ENCODE results near the gene EID2B. TPM values are rescaled to one million over a fixed set of nuclear protein-coding genes. Genes with fewer than 3 reads are reported as not detected.

EID2B gene
- total RNA-seq, 1 experiment from 2014 or later: 2.3 TPM

DNA sequence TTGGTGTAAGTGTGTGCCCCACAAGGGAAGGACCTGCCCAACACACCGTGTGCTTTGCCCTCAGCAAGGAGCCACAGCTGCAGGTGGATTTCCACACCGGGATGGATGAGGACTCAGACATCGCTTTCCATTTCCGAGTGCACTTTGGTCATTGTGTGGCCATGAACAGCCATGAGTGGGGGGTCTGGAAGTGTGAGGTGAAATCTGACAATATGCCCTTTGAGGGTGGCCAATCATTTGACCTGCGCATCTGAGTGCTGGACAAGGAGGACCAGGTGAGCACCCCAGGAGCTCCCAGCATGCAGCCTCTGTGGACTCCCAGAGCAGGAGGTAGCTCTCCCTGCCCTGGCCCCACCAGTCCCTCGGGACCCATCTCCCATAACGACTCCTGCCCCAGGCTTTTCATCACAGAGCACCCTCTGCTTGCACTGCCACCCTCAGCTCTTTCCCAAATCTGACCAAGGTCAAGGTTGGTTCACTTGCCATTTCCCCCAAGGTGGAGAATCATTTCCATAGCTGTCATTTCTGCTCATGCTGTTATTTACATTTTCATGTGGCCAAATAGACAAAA is 20.5 kb upstream of the EID2B start:
- TF ChIP-seq, protein P1, sequence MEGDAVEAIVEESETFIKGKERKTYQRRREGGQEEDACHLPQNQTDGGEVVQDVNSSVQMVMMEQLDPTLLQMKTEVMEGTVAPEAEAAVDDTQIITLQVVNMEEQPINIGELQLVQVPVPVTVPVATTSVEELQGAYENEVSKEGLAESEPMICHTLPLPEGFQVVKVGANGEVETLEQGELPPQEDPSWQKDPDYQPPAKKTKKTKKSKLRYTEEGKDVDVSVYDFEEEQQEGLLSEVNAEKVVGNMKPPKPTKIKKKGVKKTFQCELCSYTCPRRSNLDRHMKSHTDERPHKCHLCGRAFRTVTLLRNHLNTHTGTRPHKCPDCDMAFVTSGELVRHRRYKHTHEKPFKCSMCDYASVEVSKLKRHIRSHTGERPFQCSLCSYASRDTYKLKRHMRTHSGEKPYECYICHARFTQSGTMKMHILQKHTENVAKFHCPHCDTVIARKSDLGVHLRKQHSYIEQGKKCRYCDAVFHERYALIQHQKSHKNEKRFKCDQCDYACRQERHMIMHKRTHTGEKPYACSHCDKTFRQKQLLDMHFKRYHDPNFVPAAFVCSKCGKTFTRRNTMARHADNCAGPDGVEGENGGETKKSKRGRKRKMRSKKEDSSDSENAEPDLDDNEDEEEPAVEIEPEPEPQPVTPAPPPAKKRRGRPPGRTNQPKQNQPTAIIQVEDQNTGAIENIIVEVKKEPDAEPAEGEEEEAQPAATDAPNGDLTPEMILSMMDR (conservative IDR thresholded peaks at IDR 0.05): no peak
- no peak for TF ChIP-seq EZH2 (IDR thresholded peaks at IDR 0.05; ENCODE audit: low read depth)
- no peak overlapping the region for H3K4me2 ChIP-seq
- no peaks in the 10 kb centered on the region for H3K9me2 ChIP-seq (ENCODE audit: insufficient read depth)
- H3K36me3 ChIP-seq (ENCODE audit: low read depth): no peaks in the 10 kb centered on the region
- DNase-seq: no peak
- H3K9me3 ChIP-seq (ENCODE audit: insufficient read depth, low read depth): no peaks in the 10 kb centered on the region
- H3K4me1 ChIP-seq (replicated peaks; ENCODE audit: insufficient read depth): peaks cover 8% of the 10 kb centered on the region; the same call in 1 of the 2 replicates
- H3K27ac ChIP-seq: no peak overlapping the region
- H3F3A ChIP-seq (ENCODE audit: insufficient read depth, low read depth): no peaks in the 10 kb centered on the region
- no peak overlapping the region for H3K4me3 ChIP-seq
- H4K20me1 ChIP-seq (ENCODE audit: insufficient read depth): no peaks in the 10 kb centered on the region
- no TSS peak for BruUV-seq (replicated peaks)
- ChIA-PET CTCF (no interaction called here), POLR2A (ENCODE audit: unreplicated experiment) (no interaction called here)
- intact Hi-C loops (cut with micrococcal nuclease; ENCODE audit: unreplicated experiment): loop anchor here (5.0 kb wide), 1 partner anchor 289 kb away; no protein-coding TSS in a partner anchor
- H3K79me2 ChIP-seq (ENCODE audit: low read depth): no peaks in the 10 kb centered on the region
- peaks cover 34% of the 10 kb centered on the region for H3K27me3 ChIP-seq (ENCODE audit: insufficient read depth, low read depth)
- no peak overlapping the region for H2AFZ ChIP-seq

DNA sequence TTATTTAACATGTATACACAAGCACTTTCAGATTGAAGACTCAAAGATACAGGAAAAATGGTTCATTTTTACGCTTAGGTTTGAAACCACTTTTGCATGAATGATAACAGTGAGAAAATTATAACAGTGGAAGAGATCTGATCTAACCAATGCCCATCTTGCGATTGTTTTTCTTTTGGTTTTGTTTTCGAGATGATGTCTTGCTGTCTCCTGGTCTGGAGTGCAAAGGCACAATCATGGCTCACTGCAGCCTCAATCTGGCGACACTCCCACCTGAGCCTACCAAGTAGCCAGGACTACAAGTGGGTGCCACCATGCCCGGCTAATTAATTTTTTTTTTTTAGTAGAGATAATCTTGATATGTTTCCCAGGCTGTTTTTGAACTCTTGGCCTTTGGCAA is 17.5 kb upstream of the EID2B start:
- POLR2A ChIA-PET (ENCODE audit: unreplicated experiment): no interaction called here
- BruUV-seq (replicated peaks): no TSS peak

GRCh38 chr19:39546599-39546998 is 13.9 kb upstream of the EID2B start:
- no peak overlapping the region for H3K4me2 ChIP-seq
- CTCF ChIA-PET: no interaction called here

More for the DNA sequence above, 17.5 kb upstream of the EID2B start:
- Histone ChIP-seq H3K27me3 (ENCODE audit: insufficient read depth, low read depth) (peaks cover 38% of the 10 kb centered on the region), H2AFZ (no peak overlapping the region), H3K36me3 (ENCODE audit: low read depth) (no peaks in the 10 kb centered on the region), H3K4me1 (replicated peaks; ENCODE audit: insufficient read depth) (no peaks in the 10 kb centered on the region), H3K4me2 (no peak overlapping the region), H3K27ac (no peak overlapping the region), H3F3A (ENCODE audit: insufficient read depth, low read depth) (no peaks in the 10 kb centered on the region), H3K9me2 (ENCODE audit: insufficient read depth) (no peaks in the 10 kb centered on the region), H3K4me3 (no peak overlapping the region), H3K9me3 (ENCODE audit: insufficient read depth, low read depth) (no peaks in the 10 kb centered on the region), H4K20me1 (ENCODE audit: insufficient read depth) (no peaks in the 10 kb centered on the region), H3K79me2 (ENCODE audit: low read depth) (no peaks in the 10 kb centered on the region)
- intact Hi-C loops (cut with micrococcal nuclease; ENCODE audit: unreplicated experiment): loop anchor here (5.0 kb wide), 1 partner anchor 292 kb away; no protein-coding TSS in a partner anchor
- TF ChIP-seq, protein P1 (conservative IDR thresholded peaks at IDR 0.05): no peak
- CTCF ChIA-PET: no interaction called here
- no peak for DNase-seq

More at GRCh38 chr19:39546599-39546998, 13.9 kb upstream of the EID2B start:
- no peaks in the 10 kb centered on the region for H3K9me3 ChIP-seq (ENCODE audit: insufficient read depth, low read depth)
- H3K36me3 ChIP-seq (ENCODE audit: low read depth): no peaks in the 10 kb centered on the region
- DNase-seq: no peak
- BruUV-seq (replicated peaks): no TSS peak
- TF ChIP-seq, protein P1 (conservative IDR thresholded peaks at IDR 0.05): no peak
- H3F3A ChIP-seq (ENCODE audit: insufficient read depth, low read depth): no peaks in the 10 kb centered on the region
- H3K27me3 ChIP-seq (ENCODE audit: insufficient read depth, low read depth): peaks cover 12% of the 10 kb centered on the region; the same call in 1 of the 2 replicates
- H3K9me2 ChIP-seq (ENCODE audit: insufficient read depth): no peaks in the 10 kb centered on the region
- H3K4me1 ChIP-seq (replicated peaks; ENCODE audit: insufficient read depth): no peaks in the 10 kb centered on the region
- intact Hi-C loops (cut with micrococcal nuclease; ENCODE audit: unreplicated experiment): no loop called here
- no peak overlapping the region for H3K27ac ChIP-seq
- no peaks in the 10 kb centered on the region for H4K20me1 ChIP-seq (ENCODE audit: insufficient read depth)
- no peak overlapping the region for H3K4me3 ChIP-seq
- POLR2A ChIA-PET (ENCODE audit: unreplicated experiment): no interaction called here
- no peaks in the 10 kb centered on the region for H3K79me2 ChIP-seq (ENCODE audit: low read depth)
- H2AFZ ChIP-seq: no peak overlapping the region
